M059J (cell line): ENCODE measurements around the gene ATF1. TPM values are rescaled to one million over a fixed set of nuclear protein-coding genes. Genes with fewer than 3 reads are reported as not detected.
A peak's percentile ranks its signal among the peaks of the same experiment; 100 is the strongest.
"Not testable (repeated sequence)": the region's sequence is repeated elsewhere in the genome, so short reads cannot be mapped to it uniquely, and the experiment has no call there.

Experiments used
- DNase-seq: peaks from one replicate; pipeline ENCODE4 v3.0.0-alpha.2; 2012; ENCODE audit warnings: low read depth
- total RNA-seq: library from RNA; depleted of rRNA; stranded (reverse); fragments of >200 nt; shearing (Covaris generic); gene quantifications from 2 replicates; pipeline ENCODE4 v1.2.3, GENCODE V29; 2014; rRNA removed

The ATF1 gene
- total RNA-seq, 1 experiment from 2014 or later, result 33.8 TPM

DNA sequence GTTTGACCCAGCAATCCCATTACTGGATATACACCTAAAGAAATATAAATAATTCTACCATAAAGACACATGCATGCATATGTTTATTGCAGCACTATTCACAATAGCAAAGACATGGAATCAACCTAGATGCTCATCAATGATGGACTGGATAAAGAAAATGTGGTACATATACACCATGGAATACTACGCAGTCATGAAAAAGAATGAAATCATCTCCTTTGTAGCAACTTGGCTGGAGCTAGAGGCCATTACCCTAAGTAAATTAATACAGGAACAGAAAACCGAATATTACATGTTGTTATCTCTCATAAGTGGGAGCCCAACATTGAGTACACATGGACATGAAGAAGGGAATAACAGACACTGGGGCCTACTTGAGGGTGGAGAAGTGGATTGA is 91.8 kb downstream of the ATF1 start:
- not testable (repeated sequence) for DNase-seq

DNA sequence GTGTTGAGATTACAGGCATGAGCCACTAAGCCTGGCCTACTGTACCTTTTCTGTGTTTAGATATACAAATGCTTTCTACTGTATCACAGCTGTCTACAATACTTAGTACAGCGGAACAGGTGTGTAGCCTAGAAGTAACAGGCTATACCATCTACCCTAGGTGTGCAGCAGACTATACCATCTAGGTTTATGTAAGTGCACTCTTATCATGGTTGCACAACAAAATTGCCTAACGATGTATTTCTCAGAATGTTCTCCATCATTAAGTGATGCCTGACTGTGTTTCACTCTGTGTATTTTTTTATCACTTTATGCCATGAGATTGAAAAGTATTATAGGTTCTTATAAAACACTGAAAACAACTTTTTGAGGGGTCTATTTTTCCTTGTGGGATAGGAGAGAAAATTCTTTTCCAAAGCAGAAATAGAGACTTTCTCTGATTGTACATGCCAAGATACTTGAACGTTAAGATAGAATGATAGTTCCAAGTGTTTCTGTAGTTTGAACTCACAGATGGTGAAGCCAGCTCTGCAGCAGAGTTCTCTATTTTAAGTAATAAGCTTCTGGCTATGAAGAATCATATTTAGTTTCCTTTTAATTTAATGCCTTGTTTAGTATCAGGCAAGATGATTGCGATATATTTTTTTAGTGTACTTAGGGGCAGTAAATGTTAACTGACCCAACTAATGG is 95.9 kb downstream of the ATF1 start:
- DNase-seq, result no peak

DNA sequence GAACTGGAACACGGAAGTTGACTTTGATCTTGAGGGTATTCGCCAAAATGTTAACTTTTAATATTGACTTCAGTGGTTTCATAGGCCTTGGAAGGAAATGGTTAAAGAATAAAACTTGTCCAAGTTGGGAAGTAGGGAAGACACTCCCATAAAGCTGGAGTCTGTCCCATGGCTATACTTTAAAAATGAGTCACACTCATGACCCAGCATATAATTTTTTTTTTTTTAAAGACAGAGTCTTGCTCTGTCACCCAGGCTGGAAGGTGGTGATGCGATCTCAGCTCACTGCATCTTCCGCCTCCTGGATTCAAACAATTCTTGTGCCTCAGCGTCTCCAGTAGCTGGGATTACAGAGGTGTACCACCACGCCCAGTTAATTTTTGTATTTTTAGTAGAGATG is 98.4 kb downstream of the ATF1 start:
- peak; percentile 64 for DNase-seq

DNA sequence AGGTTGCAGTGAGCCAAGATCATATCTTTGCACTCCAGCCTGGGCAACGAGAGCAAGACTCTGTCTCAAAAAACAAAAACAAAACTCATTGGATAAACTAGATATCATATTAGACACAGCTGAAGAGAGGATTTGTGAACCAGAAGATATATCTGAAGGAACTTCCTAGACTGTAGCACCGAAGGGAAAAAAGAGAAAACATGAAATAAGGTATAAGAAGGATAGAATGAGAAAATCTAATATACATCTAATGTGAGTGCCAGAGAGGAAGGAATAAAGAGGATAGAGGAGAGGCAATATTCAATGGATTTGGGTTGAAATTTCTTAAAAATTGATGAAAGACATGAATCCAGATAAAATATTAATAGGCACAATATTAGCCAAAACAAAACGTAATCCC is 101.4 kb downstream of the ATF1 start:
- DNase-seq, result no peak

DNA sequence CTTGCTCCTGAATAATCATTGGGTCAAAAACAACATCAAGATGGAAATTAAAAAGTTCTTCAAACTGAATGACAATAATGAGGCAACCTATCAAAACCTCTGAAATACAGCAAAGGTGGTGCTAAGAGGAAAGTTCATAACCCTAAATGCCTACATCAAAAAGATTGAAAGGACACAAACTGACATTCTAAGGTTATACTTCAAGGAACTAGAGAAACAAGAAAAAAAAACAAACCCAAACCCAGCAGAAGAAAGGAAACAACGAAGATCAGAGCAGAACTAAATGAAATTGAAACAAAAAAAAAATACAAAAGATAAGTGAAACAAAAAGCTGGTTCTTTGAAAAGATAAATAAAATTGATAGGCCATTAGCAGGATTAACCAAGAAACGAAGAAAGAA is 105.0 kb downstream of the ATF1 start:
- DNase-seq, result not testable (repeated sequence)

Other genes with a start within 250 kb of the ATF1 start
- not detected in 2 replicates for gene TMPRSS12, start 78.8 kb downstream of the ATF1 start, total RNA-seq
- not detected in 2 replicates for gene HIGD1C, start 188.4 kb downstream of the ATF1 start, total RNA-seq